ENCODE measurements around the gene PYURF.

DNA sequence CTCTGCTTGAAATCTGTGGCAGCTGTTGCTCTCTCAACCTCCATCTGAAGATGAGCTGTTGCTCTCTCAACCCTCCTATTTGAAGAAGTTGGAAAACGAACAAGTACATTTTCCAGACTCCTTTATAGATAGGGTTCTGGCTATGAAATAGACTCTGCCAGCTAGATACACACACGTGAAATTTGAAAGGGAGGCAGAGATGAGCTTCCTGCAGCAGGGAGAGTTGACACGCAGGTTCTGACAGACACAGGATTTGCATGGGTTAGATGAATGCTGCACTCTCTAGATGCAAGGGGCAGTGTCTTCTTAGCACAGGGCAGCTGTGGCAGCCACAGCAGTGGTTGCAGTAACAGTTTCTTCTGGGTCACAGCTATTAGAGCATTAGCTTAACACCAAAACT, 8.0 kb upstream of the PYURF start:
- TF ChIP-seq, protein P1, sequence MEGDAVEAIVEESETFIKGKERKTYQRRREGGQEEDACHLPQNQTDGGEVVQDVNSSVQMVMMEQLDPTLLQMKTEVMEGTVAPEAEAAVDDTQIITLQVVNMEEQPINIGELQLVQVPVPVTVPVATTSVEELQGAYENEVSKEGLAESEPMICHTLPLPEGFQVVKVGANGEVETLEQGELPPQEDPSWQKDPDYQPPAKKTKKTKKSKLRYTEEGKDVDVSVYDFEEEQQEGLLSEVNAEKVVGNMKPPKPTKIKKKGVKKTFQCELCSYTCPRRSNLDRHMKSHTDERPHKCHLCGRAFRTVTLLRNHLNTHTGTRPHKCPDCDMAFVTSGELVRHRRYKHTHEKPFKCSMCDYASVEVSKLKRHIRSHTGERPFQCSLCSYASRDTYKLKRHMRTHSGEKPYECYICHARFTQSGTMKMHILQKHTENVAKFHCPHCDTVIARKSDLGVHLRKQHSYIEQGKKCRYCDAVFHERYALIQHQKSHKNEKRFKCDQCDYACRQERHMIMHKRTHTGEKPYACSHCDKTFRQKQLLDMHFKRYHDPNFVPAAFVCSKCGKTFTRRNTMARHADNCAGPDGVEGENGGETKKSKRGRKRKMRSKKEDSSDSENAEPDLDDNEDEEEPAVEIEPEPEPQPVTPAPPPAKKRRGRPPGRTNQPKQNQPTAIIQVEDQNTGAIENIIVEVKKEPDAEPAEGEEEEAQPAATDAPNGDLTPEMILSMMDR (conservative IDR thresholded peaks at IDR 0.05; ENCODE audit: low read depth, low read length) = no peak
- TF ChIP-seq EZH2 (IDR thresholded peaks at IDR 0.05; ENCODE audit: borderline replicate concordance, low read depth, low read length, poor library complexity, severe bottlenecking) = no peak

Data from A673 (cell line).